NCI-H1417 (cell line): ENCODE measurements around the gene MLLT3.

Experiments used
- DNase-seq, 3 experiments: peaks; one replicate each; lab custom pipeline; 2025; lab: John Stamatoyannopoulos, UW

MLLT3 gene

GRCh38 chr9:20340511-20340861 is 281.8 kb downstream of the MLLT3 start:
- DNase-seq, result no peak

GRCh38 chr9:20335668-20336332 is 286.5 kb downstream of the MLLT3 start:
- DNase-seq, result no peak

- no peak for DNase-seq
Observed at GRCh38 chr9:20333991-20334390, 288.3 kb downstream of the MLLT3 start.

GRCh38 chr9:20331095-20331685 is 291.1 kb downstream of the MLLT3 start:
- no peak for DNase-seq

GRCh38 chr9:20330688-20331087 is 291.6 kb downstream of the MLLT3 start:
- DNase-seq, result no peak

GRCh38 chr9:20326516-20326915 is 295.8 kb downstream of the MLLT3 start:
- DNase-seq, result no peak

GRCh38 chr9:20325008-20325407 is 297.3 kb downstream of the MLLT3 start:
- no peak for DNase-seq

- no peak for DNase-seq
Observed at GRCh38 chr9:20322212-20322611, 300.1 kb downstream of the MLLT3 start.

- peak in 1 of 3 experiments; percentile 2 for DNase-seq
Observed at GRCh38 chr9:20321423-20322082, 300.7 kb downstream of the MLLT3 start.

- DNase-seq, result no peak
Observed at GRCh38 chr9:20320921-20321320, 301.4 kb downstream of the MLLT3 start.

GRCh38 chr9:20319641-20320337 is 302.5 kb downstream of the MLLT3 start:
- DNase-seq, result peak in 2 of 3 experiments; percentile 67 to 68

GRCh38 chr9:20319241-20319640 is 303.1 kb downstream of the MLLT3 start:
- DNase-seq, result no peak

GRCh38 chr9:20317701-20318100 is 304.6 kb downstream of the MLLT3 start:
- no peak for DNase-seq

- DNase-seq, result no peak
Observed at GRCh38 chr9:20316372-20316771, 305.9 kb downstream of the MLLT3 start.

- no peak for DNase-seq
Observed at GRCh38 chr9:20315677-20316076, 306.6 kb downstream of the MLLT3 start.

GRCh38 chr9:20314981-20315380 is 307.3 kb downstream of the MLLT3 start:
- DNase-seq, result no peak

- no peak for DNase-seq
Observed at GRCh38 chr9:20313415-20313814, 308.9 kb downstream of the MLLT3 start.

- no peak for DNase-seq
Observed at GRCh38 chr9:20312732-20313131, 309.6 kb downstream of the MLLT3 start.

- DNase-seq, result no peak
Observed at GRCh38 chr9:20310024-20310423, 312.3 kb downstream of the MLLT3 start.

GRCh38 chr9:20309124-20309523 is 313.2 kb downstream of the MLLT3 start:
- DNase-seq, result no peak

- peak in 1 of 3 experiments; percentile 1 for DNase-seq
Observed at GRCh38 chr9:20307621-20308020, 314.7 kb downstream of the MLLT3 start.

- no peak for DNase-seq
Observed at GRCh38 chr9:20305452-20305851, 316.8 kb downstream of the MLLT3 start.

- DNase-seq, result no peak
Observed at GRCh38 chr9:20303996-20304395, 318.3 kb downstream of the MLLT3 start.
